K562 (cell line): ENCODE data around the gene SGMS1. TPM values are rescaled to one million over a fixed set of nuclear protein-coding genes. Genes with fewer than 3 reads are reported as not detected.
A peak's percentile ranks its signal among the peaks of the same experiment; 100 is the strongest.
"Not testable (repeated sequence)": the region's sequence is repeated elsewhere in the genome, so short reads cannot be mapped to it uniquely, and the experiment has no call there.

Experiments
- ATAC-seq: fragments of 200-7000 bp; cut with Tn5 transposase; 3 replicates; pipeline ENCODE4 v1.9.1; 2020; ENCODE audit warnings: moderate library complexity
- BruUV-seq: library from RNA; stranded (reverse); fragments of 400-500 nt; replicated peaks from 2 replicates; lab custom pipeline; 2021; lab: Mats Ljungman, UMichigan
- CTCF ChIA-PET: fragments of 300-600 bp; formaldehyde crosslinking; extraction: SDS; loops from one replicate; lab custom pipeline; 2021; ENCODE audit warnings: low intra/inter-chr PET ratio; lab: Yijun Ruan, JAX
- POLR2A ChIA-PET: fragments of 300-600, 350-650 bp; sonication (Branson Sonifier 250); formaldehyde crosslinking; extraction: SDS; loops from one replicate; lab custom pipeline; 2021; ENCODE audit warnings: antibody characterized with exemption, inconsistent platforms; lab: Yijun Ruan, JAX
- DNase-seq, 4 experiments: peaks; one replicate each; pipeline versions ENCODE4 v3.0.0 to v3.0.0-alpha.2; 2011 to 2018; ENCODE audit warnings: low spot score in 3 of 4, mixed read lengths in 3 of 4; ENCODE audit errors: extremely low read depth in 1 of 4
- FAIRE-seq: peaks from 2 replicates; lab custom pipeline; 2011; peaks lifted over from hg19 to GRCh38; lab: Jason Lieb, UNC
- H2AFZ ChIP-seq: 2 replicates; pipeline ENCODE4 v1.6.0; 2011; ENCODE audit warnings: low read depth, low read length, control low read depth, inconsistent platforms
- H3K27ac ChIP-seq: fragments of 200-600 bp; 3 replicates; pipeline ENCODE4 v1.8.0; 2011; ENCODE audit warnings: low read depth, mild to moderate bottlenecking, control low read depth, inconsistent platforms, low read length, moderate library complexity, mixed read lengths; ENCODE audit errors: extremely low read depth
- H3K27me3 ChIP-seq, 2 experiments: fragments of 300-600 bp in 1 of 2; 2 replicates in 1 of 2; 3 replicates in 1 of 2; pipeline versions ENCODE4 v1.6.0 to v1.8.0; 2011; ENCODE audit warnings: inconsistent platforms in 2 of 2, low read length in 2 of 2, mild to moderate bottlenecking in 1 of 2, mixed read lengths in 1 of 2, moderate library complexity in 1 of 2; ENCODE audit not compliant: control insufficient read depth in 2 of 2, insufficient read depth in 2 of 2
- H3K36me3 ChIP-seq: fragments of 300-600 bp; 3 replicates; pipeline ENCODE4 v1.8.0; 2011; ENCODE audit warnings: mild to moderate bottlenecking, low read length, inconsistent platforms; ENCODE audit not compliant: control insufficient read depth, insufficient read depth
- H3K4me1 ChIP-seq, 2 experiments: fragments of 200-600 bp in 1 of 2; replicated peaks in 1 of 2; 2 replicates in 1 of 2; 3 replicates in 1 of 2; pipeline versions ENCODE4 v1.5.1 to v1.8.0; 2011; ENCODE audit warnings: inconsistent platforms in 2 of 2, low read length in 2 of 2, mild to moderate bottlenecking in 1 of 2, mixed read lengths in 1 of 2, moderate library complexity in 1 of 2; ENCODE audit not compliant: control insufficient read depth in 2 of 2, insufficient read depth in 2 of 2
- H3K4me2 ChIP-seq: 2 replicates; pipeline ENCODE4 v1.6.1; 2011; ENCODE audit warnings: low read length, control low read depth, inconsistent platforms, mixed read lengths; ENCODE audit not compliant: insufficient read depth
- H3K4me3 ChIP-seq: fragments of 200-600 bp; sonication (generic), shearing (Covaris generic); 2 replicates; pipeline ENCODE4 v1.5.1; 2016; ENCODE audit warnings: control low read depth, inconsistent platforms
- H3K79me2 ChIP-seq: fragments of 200-600 bp; 3 replicates; pipeline ENCODE4 v1.8.0; 2011; ENCODE audit warnings: low read length, inconsistent platforms; ENCODE audit not compliant: control insufficient read depth, insufficient read depth
- H3K9ac ChIP-seq, 2 experiments: 2 replicates each; pipeline versions ENCODE4 v1.6.0 to v1.6.1; 2011; ENCODE audit warnings: low read depth in 2 of 2, low read length in 2 of 2, control low read depth in 1 of 2, inconsistent platforms in 1 of 2, mild to moderate bottlenecking in 1 of 2, mixed read lengths in 1 of 2; ENCODE audit not compliant: insufficient read depth in 1 of 2
- H3K9me1 ChIP-seq: one replicate; pipeline ENCODE4 v1.6.0; 2011; ENCODE audit warnings: inconsistent platforms, mild to moderate bottlenecking, low read length, moderate library complexity; ENCODE audit not compliant: control insufficient read depth, insufficient read depth
- H3K9me3 ChIP-seq: replicated peaks from 2 replicates; pipeline ENCODE4 v1.5.1; 2011; ENCODE audit warnings: low read depth, low read length, inconsistent platforms; ENCODE audit not compliant: control insufficient read depth, insufficient read depth
- H4K20me1 ChIP-seq: replicated peaks from 2 replicates; pipeline ENCODE4 v1.6.1; 2011; ENCODE audit warnings: low read length, inconsistent platforms, mixed read lengths; ENCODE audit not compliant: control insufficient read depth, insufficient read depth
- E2F3 ChIP-seq: fragments of 250-450 bp; sonication (Bioruptor Pico); IDR thresholded peaks from 2 replicates; pipeline ENCODE4 v1.4.0; 2020; ENCODE audit warnings: mild to moderate bottlenecking
- ELF1 ChIP-seq: fragments of 200-800 bp; sonication (Bioruptor generic); IDR thresholded peaks from 2 replicates; pipeline ENCODE4 v1.6.1; 2016; ENCODE audit warnings: missing genetic modification characterization, missing compliant biosample characterization
- HCFC1 ChIP-seq: IDR thresholded peaks from 2 replicates; pipeline ENCODE4 v1.6.1; 2012; ENCODE audit warnings: low read depth, low read length, improper control_type of control experiment
- NCOA2 ChIP-seq, 2 experiments: fragments of 450-650 bp; IDR thresholded peaks; 2 replicates each; pipeline ENCODE4 v1.6.1; 2018; ENCODE audit warnings: mild to moderate bottlenecking in 2 of 2, moderate library complexity in 1 of 2; ENCODE audit not compliant: partially characterized antibody in 2 of 2
- POU5F1 ChIP-seq: fragments of 150-350 bp; IDR thresholded peaks from 2 replicates; pipeline ENCODE4 v1.6.1; 2014; ENCODE audit warnings: borderline replicate concordance, low read length, low read depth, mild to moderate bottlenecking; ENCODE audit not compliant: partially characterized antibody
- SMARCC2 ChIP-seq: fragments of 450-650 bp; IDR thresholded peaks from 2 replicates; pipeline ENCODE4 v1.6.1; 2017; ENCODE audit warnings: antibody characterized with exemption, moderate library complexity, mild to moderate bottlenecking, low read depth
- TCF3 ChIP-seq: sonication (generic); formaldehyde crosslinking; IDR thresholded peaks from 2 replicates; pipeline ENCODE4 v1.4.0; 2020; ENCODE audit warnings: mild to moderate bottlenecking, missing genetic modification reagents
- ZKSCAN8 ChIP-seq: fragments of 200-800 bp; sonication (Bioruptor generic); IDR thresholded peaks from 2 replicates; pipeline ENCODE4 v1.6.1; 2016; ENCODE audit warnings: missing genetic modification characterization, missing compliant biosample characterization
- ZNF324 ChIP-seq: fragments of 250-450 bp; sonication (Bioruptor Pico); IDR thresholded peaks from 2 replicates; pipeline ENCODE4 v1.4.0; 2020; ENCODE audit warnings: mild to moderate bottlenecking
- WGBS: fragments of 100-300 bp; shearing (Covaris generic); methylation state at CpG from one replicate; pipeline ENCODE4 v1.1.6; 2016; ENCODE audit warnings: low coverage, mixed read lengths; ENCODE audit not compliant: insufficient coverage; ENCODE audit errors: missing lambda C conversion rate; 5-methylcytosine and 5-hydroxymethylcytosine counted together
- in situ Hi-C: fragments of 300-500 bp; cut with MboI; formaldehyde crosslinking; loops from 4 replicates; pipeline ENCODE4 v1.15.0; 2018; ENCODE audit warnings: inconsistent platforms, mixed read lengths
- intact Hi-C: fragments of 100-400 bp; cut with micrococcal nuclease; formaldehyde crosslinking; loops from 2 replicates; pipeline ENCODE4 v1.14.2; 2022
- polyA plus RNA-seq, 8 experiments: library from polyadenylated mRNA; depleted of rRNA in 4 of 8; stranded (reverse) in 5 of 8; unstranded in 3 of 8; fragments of >200 nt; fragmentation: Nextera tagmentation in 2 of 8; fragmentation: Illumina TruSeq in 1 of 8; extraction: Ambion mirVana in 2 of 8; extraction: Trizol in 1 of 8; gene quantifications; 2 replicates each; pipeline versions ENCODE4 v1.2.1 to v1.2.3, GENCODE V29; 2011 to 2014; ENCODE audit warnings: inconsistent platforms in 1 of 8, missing spikeins in 1 of 8
- total RNA-seq, 7 experiments: library from RNA; depleted of rRNA in 6 of 7; stranded (reverse); fragments of >200 nt in 6 of 7; fragmentation: Illumina TruSeq in 2 of 7; extraction: Trizol in 2 of 7; gene quantifications; 2 replicates each; pipeline versions ENCODE4 v1.2.1 to v1.2.3, GENCODE V29; 2011 to 2021; ENCODE audit warnings: low replicate concordance in 1 of 7

The SGMS1 gene
- total and polyA plus RNA-seq, 9 of the 15 experiments (the other 6 are each of a cell fraction or from before 2014, with no cell fraction given): 22.6 to 232 (median 82.2) TPM

DNA sequence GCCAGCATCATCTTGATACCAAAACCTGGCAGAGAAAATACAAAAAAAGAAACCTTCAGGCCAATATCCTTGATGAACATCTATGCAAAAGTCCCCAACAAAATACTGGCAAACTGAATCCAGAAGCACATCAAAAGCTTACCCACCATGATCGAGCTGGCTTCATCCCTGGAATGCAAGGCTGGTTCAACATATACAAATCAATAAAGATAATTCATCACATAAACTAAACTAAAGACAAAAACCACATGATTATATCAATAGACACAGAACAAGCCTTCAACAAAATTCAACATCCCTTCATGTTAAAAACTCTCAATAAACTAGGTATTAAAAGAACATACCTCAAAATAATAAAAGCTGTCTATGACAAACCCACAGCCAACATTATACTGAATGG lies 139.2 kb downstream of the SGMS1 start:
- in situ Hi-C loops, H3K4me3 ChIP-seq, CTCF ChIA-PET, POLR2A ChIA-PET, H3K4me2 ChIP-seq, H3K36me3 ChIP-seq, H3K9me1 ChIP-seq, BruUV-seq, H3K9me3 ChIP-seq, H3K27me3 ChIP-seq, H3K4me1 ChIP-seq, intact Hi-C loops, H4K20me1 ChIP-seq, H3K9ac ChIP-seq, ATAC-seq, FAIRE-seq, DNase-seq, H3K27ac ChIP-seq, H2AFZ ChIP-seq: not testable (repeated sequence)
- peak; percentile 95 for TF ChIP-seq ZNF324 (CRISPR knock-in tag)
- H3K79me2 ChIP-seq: peaks cover 43% of the 10 kb centered on the region
- 47% methylated on average over 1 of the region's 1 CpG for WGBS

DNA sequence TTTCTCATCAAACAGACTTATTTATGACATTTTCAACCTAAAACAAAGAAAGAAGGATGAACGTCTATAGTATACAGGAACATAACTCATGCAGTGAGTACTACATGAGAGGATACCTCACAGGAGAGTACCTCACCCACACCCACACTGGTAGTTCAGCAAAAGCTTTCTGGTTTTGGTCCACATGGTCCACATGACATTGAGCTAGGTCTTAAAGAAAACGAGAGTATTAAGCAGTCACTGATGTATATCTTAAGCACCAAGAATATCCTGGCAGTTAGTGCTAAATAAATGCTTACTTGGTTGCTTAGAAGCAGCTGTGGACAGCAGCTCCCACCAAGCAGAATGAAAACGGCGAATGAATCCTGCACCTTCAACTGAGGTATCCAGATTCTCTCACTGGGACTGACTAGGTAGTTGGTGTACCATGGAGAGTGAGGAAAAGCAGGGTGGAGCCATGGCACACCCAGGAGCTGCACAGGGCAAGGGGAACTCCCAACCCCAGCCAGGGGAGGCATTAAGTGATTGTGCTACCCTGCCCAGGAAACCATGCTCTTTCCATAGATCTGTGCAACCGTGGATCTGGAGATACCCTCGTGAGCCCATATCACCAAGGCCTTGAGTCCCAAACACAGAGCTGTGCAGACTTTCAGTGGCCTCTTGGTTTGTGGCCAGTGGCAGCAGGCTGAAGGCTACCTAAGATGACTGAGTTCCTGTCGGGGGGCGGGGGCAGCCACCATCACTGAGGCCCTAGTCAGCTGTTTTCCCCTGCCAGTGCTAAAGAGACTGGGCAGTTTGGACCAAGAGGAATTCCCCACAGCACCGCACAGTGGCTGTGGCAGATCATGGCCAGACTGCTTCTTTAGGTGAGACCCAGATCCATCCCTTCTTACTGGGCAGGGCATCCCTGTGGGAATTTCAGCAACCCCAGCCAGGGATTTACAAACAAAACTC lies 143.4 kb downstream of the SGMS1 start:
- peaks cover 28% of the 10 kb centered on the region for H3K79me2 ChIP-seq
- H3K9me3 ChIP-seq: peaks cover 8% of the 10 kb centered on the region
- BruUV-seq: no TSS peak
- ChIA-PET POLR2A (interaction anchor here (0.6 to 1.4 kb wide), 3 partner anchors 10 to 808 kb away, joined by 3 to 4 read pairs (median 3); no protein-coding TSS in a partner anchor), CTCF (no interaction called here)
- H3K9ac ChIP-seq: no peak overlapping the region
- H2AFZ ChIP-seq: no peak overlapping the region
- WGBS: 79% methylated on average over 8 of the region's 9 CpGs
- H3K4me3 ChIP-seq: no peak overlapping the region
- DNase-seq (no peak), ATAC-seq (no peak), FAIRE-seq (no peak)
- in situ Hi-C loops: no loop called here
- no peaks in the 10 kb centered on the region for H4K20me1 ChIP-seq
- no peak overlapping the region for H3K4me2 ChIP-seq
- no peaks in the 10 kb centered on the region for H3K27me3 ChIP-seq
- no peaks in the 10 kb centered on the region for H3K4me1 ChIP-seq
- H3K27ac ChIP-seq: no peak overlapping the region
- intact Hi-C loops: no loop called here
- H3K9me1 ChIP-seq: no peaks in the 10 kb centered on the region
- peaks cover 4% of the 10 kb centered on the region; the same call in 2 of the 3 replicates for H3K36me3 ChIP-seq
- TF ChIP-seq SMARCC2 (no peak), ELF1 (tag) (no peak), E2F3 (CRISPR knock-in tag) (no peak), HCFC1 (no peak), ZKSCAN8 (no peak), NCOA2 (IDR thresholded peaks at IDR 0.05; ENCODE audit: partially characterized antibody in 2 of 2) (no peak), POU5F1 (no peak), TCF3 (CRISPR knock-in tag) (no peak)
